Renal cortical epithelial cell (primary cell): ENCODE results near the gene SLC7A6. TPM values are rescaled to one million over a fixed set of nuclear protein-coding genes. Genes with fewer than 3 reads are reported as not detected.

Experiments used
- DNase-seq: peaks from one replicate; pipeline ENCODE4 v3.0.0-alpha.2; 2011; ENCODE audit warnings: low read depth
- total RNA-seq: library from RNA; depleted of rRNA; stranded (reverse); fragments of >200 nt; gene quantifications from 2 replicates; pipeline ENCODE4 v1.2.3, GENCODE V29; 2014

SLC7A6 gene
- total RNA-seq, 1 donor from 2014 or later, result 20.0 TPM

DNA sequence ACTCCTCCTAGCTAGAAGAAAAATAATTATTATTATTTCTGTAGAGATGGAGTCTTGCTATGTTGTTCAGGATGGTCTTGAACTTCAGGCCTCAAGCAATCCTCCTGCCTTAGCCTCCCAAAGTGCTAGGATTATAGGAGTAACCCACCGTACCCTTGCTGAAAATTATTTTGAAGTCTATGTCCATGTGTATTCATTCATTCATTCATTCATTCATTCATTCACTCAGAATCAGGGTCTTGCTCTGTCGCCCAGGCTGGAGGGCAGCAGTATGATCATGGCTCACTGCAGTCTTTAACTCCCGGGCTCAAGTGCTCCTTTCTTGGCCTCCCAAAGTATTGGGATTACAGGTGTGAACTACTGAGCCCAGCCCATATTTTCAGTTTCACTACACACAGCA lies 42.3 kb downstream of the SLC7A6 start:
- no peak for DNase-seq

DNA sequence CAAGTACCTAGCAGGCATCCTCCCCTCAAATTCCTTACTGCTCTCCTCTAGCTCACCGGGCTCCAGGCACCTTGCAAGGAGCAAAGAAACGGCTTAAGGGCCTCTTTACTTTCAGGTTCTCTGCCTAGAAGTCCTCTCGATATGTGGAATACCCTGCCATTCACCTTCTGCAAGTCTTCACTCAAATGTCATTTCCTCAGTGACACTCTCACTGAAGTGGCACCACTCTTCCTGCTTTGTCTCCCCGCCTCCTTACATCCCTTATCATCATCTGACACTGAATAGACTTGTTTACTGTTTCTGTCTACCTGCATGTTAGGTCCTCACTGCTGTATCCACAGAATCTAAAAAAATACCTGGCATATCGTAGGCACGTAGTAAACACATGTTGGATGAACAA lies 45.5 kb downstream of the SLC7A6 start:
- no peak for DNase-seq

DNA sequence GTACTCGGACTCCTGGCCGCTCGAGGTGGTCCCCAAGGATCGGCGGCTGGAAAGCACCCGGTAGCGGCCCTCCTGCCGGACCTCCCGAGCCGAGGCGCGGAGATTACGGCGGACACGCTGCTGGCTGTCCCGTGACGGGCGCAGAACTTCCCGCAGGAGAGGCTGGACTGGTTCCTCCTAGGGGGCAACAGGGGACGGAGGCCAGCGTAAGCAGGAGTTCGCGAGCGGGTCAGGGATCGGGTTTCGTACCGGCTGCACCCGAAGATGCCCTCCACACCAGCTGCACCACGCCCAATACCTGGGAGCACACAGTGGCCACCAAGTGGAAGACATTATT lies 46.1 kb downstream of the SLC7A6 start:
- no peak for DNase-seq

DNA sequence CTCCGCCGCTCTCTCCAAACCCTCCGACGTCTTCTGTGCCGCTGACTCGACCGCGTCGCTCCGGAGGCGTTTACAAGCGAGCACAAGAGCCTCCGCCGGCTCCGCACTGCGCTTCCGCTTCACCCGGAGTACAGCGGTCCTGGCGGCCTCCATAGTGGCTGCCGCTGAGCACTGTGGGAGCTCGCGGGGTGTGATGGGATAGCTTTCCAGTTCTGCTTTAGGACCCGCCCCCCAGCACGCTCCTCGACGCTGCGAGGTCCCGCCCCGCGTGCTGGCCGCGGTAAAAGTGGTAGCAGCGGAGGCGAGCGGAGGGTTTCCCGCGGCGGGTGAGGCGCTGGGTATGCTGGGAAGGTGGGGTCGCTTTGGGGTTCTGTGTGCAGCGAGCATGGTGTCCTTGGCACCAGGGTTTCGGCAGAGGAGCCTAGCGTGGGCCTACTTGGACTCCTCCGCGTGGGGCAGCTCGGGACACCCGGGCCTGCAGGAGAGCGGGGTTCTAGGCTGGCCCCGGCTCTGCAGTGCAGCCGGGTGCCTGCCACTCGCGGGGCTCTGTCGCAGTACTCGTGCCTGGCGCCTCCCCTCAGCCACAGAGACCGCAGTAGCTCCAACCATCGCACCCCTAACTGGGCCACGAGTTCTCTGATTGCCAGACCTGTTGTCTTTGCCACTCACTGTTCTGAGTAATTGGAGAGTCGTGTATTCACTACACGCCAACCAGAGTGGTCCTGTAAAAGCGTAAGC lies 46.6 kb downstream of the SLC7A6 start, which contains the start of the genes PRMT7 and SLC7A6OS:
Gene PRMT7 (plus strand): TSS at position 246 of the 738 bp plus-strand sequence. CDS start 4,961 bp downstream, outside the sequence.
Gene SLC7A6OS (minus strand): TSS at position 173 of the 738 bp plus-strand sequence. CDS start 20 bp downstream, at position 153.
- DNase-seq, result peak; percentile 77

DNA sequence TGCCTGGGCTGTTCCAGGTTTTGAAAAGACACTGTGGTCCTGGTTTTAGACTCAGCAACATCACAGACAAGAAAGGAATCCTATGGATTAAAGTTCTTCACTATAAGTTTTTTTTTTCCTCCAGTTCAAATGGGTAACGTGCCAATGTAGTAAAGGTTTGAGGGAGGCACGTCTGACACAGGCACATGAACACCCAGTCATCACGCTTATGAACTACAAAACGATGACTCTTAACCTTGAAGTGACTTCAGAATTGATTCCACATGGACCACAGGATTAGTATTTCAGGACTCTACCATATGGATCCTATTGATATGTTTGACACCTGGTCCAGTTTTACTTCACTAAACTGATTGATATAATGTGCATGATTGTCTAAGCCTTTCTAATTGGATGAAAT lies 48.8 kb downstream of the SLC7A6 start:
- no peak for DNase-seq

DNA sequence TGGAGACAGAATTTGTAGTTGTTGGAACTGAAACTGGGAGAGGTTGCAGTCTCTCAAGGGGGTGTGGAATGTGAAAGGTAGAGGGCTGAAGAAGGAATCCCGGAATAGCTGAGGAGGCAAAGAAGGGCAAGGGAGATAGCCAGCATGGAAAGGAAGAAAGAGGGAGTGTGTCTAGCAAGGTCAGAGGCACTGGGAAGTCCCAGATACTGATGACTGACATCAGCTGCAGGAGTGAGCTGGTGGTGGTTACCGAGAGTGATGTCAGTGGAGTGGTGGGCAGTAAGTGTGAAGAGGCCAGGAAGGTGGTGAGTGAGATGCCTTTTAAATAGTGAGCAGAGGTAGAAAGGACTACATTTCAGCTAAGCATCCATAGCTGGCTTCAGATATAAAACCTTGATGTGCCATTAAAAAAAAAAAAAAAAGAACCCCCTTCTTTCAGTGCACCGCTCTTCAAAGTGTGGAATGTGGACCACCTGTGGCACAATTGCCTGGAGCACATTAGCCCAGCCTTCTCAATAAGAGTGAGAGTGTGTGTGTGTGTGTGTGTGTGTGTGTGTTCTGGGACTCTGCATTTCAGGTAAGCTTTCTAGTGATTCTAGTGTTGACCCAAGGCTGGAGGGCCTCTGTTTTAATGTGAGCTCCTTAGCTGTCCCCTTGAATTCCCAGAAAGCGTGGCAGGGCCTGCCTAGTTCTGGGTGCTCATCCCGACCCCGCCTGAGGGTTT lies 55.0 kb downstream of the SLC7A6 start:
- no peak for DNase-seq

DNA sequence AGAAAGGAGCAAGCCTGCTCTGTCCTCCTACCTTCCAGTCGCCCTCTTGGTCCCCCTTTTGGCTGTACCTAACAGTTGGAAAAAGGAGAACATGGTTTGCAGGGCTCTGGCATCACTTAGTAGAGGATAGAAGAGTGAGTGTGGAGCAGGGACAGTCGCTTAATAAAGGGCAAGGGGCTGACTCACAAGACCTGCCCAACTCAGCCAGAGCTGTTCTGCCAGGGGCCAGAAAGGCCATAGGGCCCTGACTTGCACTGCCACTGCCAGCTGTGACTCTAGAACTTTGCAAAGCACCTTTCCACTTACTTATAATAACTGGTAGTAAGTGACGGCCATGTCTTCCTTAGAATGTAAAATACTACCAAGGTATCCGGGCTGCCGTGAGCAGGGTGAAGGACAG lies 60.0 kb downstream of the SLC7A6 start:
- no peak for DNase-seq

DNA sequence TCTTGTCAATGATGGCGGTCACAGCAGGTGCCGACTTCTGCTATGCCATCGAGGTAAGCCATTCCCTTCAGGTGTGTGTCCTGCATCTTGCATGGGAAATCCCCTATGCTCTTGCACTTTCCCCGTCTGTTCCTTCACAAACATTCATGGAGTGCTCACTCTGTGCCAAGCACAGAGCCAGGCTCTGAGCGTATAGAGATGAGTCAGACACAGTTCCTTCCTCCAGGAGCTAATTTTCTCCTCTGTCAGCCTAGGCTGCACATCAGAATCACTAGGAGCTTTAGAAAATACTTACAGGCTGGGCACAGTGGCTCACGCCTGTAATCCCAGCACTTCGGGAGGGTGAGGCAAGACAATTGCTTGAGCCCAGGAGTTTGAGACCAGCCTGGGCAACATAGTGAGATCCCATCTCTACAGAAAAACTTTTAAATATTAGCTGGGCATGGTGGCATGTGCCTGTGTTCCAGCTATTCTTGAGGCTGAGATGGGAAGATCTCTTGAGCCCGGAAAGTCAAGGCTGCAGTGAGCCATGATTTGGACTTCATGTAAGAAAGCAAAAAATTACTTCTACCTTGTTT lies 60.5 kb downstream of the SLC7A6 start:
- DNase-seq, result no peak

DNA sequence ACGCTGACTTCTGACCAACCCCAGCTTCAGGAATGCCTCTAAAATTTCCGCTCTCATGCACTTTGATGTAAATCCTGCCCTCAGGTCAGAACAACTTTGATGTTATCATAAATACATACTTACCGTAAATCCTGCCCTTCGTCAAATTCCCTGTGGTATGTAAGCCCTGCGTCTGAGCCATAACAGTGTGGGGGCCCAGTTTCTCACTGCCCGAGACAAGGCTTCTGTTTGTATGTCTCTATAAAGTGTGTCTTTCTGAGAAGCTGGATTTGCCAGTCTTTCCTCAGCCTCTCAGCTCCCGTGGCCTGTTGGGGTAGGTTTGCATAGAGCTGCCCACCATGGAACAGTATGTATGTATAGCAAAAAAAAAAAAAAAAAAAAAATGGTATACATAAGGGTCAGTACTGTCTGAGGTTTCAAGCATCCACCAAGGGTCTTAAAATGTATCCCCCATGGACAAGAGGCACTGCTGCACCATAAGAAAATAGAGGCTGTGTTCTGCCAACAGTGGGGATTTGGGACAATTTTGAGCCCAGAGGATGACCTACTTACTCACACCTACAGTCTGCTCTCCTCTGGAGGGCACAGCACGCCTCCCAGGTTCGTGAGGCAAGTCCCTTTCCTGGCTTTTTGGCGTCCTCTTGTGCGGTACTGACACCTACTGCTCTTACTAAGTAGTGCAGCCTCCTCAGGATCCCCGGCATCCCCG lies 64.0 kb downstream of the SLC7A6 start:
- peak; percentile 75 for DNase-seq

DNA sequence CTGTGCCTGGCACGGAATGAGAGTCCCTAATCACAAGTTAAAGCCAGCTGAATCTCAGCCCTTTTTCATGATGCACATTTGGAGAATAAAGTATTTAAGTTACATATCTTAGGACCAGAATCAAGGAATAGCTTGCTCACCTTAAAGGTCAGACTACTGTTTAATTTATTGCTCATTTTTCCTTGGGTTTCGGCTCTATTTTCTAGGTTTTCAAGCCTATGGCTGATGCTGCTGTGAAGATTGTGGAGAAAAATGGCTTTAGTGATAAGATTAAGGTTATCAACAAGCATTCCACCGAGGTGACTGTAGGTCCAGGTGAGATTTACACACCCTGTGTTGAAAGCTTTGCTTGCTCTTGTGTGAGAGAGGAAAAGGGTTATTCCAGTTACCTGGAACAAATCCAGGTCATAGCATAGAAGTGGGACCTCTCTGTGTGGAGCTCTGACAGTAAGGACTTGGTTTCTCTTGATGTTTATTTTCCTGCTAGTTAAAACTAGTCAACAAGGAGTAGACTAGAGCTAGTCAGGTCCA lies 64.6 kb downstream of the SLC7A6 start:
- DNase-seq, result no peak

DNA sequence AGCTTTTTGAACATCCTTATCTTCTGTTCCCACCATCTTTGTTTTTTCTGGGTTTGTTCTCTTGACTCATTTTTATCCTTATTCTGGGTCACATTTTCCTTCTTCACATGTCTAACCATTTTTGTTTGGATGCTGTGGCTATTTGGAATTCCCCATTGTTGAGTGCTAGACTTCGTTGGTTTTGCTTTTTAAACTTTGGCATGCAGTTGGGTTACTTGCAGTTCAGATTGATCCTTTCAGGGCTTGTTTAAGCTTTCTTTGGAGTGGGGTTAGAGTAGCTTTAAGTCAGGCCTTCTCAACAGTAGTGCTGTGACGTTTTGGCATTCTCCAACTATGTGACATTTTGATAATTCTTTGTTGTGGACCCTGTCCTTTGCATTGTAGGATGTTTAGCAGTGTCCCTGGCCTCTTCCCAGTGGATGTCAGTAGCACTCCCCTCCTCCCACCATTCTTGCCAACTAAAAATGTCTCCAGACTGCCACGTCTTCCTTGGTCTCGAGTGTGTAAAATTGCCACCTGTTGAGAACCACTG lies 67.6 kb downstream of the SLC7A6 start:
- DNase-seq, result no peak

DNA sequence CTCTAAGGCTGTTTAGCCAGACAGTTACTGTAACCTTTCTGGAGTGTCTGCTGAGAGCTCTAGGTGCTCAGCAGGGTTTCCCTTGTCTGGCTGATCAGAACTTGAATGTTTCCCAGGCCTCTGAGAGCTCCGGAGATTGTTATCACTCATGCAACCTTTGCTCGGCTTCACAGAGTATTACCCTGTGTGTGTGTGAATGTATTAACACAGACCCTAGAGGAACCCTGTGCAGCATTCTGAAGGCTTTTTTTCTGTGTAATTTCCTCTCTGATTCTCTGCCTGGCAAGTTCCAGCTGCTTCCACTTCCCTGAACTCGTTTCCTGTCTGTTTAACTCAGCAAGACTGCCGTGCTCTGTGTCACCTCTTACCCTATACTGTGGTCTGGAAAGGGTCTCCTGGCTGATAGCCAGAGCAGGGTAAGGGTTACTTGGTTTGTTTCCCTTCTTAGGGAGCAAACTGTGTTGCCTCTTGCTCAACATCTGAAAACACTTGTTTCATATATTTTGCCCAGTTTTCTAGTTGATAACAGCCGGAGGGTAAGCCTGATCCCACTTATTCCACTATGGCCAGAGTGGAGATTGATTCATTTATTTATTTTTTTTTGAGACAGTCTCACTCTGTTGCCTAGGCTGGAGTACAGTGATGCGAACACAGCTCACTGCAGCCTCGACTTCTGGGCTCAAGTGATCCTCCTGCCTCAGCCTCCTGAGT lies 68.2 kb downstream of the SLC7A6 start:
- DNase-seq, result peak; percentile 24

DNA sequence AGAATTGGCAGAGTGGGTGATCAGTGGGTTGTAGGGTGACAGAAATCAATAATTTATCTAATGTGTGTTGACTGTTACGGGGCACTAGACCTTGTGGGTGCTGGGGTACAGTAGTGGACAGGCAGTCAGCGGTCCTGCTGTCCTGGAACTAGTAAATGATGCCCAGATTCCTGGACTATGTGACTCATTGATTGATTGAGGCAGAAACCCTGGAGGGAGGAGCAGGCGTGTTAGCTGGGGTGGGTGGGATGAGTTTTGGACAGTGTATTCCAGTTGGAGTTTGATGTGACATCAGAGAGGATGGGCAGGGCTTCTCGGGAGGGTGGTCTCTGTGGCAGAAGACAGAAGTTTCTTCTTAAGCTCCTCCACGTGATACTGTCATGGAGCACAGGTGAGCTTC lies 70.8 kb downstream of the SLC7A6 start:
- no peak for DNase-seq

DNA sequence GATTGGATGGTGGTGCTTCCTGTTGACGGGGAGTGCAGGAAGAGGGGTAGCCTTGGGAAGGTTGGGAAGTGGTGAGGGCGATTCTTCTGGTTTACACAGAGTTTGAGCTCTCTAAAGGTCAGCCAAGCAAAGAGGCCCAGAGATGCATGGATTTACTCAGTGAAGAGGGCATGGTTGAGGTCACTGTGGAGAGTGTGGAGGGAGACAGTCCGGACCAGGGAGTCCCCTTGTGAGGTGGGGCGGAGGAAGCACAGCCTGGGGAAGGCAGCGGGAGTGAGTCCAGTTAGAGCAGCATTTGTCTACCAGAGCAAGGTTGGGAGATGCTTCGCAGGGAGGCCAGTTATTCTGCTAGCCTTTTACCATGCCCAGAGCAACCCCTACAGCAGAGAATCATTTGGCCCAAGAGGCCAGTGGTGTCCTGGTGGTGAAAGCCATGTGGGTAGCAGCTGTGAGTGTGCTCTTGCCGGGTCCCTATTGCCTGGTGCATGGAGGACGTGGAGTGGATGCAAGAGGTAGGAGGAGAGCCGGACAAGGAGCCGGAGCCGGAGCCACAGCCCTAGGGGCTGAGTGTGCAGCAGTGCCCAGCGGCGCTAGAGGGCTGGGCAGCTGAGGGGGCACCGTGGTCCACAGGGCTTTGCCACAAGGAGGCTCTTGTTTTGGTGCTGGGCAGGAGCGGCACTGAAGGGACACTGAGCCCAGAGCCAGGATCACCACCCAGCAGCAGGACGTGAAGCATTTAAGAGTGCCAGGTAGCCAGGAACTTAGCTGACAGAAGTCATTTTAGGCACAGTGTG lies 74.2 kb downstream of the SLC7A6 start:
- no peak for DNase-seq

DNA sequence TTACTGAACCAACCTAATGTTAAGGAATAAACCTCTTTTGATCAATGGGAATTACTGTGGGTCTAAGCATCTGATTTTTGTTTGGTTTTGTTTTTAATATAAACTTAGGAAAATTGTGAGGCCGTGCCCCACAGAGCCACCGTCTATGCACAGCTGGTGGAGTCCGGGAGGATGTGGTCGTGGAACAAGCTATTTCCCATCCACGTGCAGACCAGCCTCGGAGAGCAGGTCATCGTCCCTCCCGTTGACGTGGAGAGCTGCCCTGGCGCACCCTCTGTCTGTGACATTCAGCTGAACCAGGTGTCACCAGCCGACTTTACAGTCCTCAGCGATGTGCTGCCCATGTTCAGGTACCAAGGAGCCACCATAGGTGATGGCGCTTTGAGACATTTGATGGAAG lies 74.9 kb downstream of the SLC7A6 start:
- no peak for DNase-seq

DNA sequence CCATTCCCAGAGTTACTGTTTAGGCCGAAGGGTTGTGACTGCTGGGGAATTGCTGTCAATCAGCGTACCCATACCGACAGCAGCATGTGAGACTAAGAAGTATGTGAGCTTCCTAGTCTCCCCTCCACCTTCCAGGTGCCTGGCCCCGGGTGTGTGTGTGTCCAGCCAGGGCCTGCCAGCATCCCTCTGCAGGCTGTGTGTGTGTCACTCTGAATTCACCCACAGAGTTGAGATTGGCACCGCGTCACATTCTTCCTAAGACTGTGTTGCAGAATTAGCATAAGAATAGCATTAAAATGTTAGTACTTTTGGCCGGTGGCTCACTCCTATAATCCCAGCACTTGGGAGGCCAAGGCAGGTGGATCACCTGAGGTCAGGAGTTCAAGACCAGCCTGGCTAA lies 78.3 kb downstream of the SLC7A6 start:
- DNase-seq, result no peak

DNA sequence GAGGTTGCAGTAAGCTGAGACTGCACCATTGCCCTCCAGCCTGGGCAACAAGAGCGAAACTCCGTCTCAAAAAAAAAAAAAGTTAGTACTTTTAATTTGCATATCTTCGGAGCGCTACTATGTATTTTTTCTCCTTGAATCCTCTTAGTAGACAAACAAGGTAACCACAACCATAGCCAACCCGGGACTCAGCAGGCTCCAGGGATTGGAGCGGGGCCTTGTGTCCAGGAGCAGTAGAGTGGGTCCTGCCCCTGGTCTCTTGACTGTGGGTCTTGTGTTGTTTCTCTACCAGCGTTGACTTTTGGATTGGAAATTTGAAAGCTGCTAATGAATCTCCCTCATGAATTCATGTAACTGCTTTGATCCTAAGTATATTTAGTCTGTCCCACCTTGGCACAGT lies 78.8 kb downstream of the SLC7A6 start:
- no peak for DNase-seq

DNA sequence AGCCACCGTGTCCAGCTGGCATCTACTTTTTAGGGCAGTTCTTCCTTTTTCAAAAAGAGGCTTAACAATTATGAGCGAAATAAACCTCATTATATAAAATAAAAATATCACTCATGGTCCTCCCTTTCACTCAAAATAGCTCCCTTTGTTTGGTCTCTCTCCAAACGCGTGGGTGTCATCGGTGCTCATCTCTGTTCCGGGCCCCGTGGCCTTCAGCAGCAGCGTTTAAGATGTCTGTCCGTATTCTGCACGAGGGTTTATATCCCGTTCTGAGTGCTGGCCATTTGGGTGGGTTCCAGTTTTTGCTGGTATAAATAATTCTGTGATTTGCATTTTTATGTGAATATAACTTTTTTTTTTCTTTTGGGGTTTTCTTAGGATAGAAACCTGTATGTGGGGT lies 79.9 kb downstream of the SLC7A6 start:
- DNase-seq, result no peak

DNA sequence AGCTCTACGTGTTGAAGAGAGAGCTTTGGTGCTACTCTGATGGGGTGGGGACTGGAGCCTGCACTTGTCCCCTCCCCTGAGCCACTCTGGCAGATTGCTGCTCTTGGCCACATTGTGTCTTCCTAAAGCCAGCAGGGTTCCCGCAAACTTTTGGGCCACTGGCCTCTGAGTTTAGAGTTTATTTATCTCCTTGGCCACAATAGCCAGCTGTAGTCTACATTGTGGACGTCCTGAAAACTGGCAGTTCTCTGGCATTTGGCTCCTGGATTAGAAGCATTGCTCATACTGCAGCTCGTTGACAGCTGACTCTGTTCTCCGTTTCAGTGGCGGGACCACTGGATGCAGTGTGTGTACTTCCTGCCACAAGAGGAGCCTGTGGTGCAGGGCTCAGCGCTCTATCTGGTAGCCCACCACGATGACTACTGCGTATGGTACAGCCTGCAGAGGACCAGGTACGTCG lies 81.1 kb downstream of the SLC7A6 start:
- no peak for DNase-seq

DNA sequence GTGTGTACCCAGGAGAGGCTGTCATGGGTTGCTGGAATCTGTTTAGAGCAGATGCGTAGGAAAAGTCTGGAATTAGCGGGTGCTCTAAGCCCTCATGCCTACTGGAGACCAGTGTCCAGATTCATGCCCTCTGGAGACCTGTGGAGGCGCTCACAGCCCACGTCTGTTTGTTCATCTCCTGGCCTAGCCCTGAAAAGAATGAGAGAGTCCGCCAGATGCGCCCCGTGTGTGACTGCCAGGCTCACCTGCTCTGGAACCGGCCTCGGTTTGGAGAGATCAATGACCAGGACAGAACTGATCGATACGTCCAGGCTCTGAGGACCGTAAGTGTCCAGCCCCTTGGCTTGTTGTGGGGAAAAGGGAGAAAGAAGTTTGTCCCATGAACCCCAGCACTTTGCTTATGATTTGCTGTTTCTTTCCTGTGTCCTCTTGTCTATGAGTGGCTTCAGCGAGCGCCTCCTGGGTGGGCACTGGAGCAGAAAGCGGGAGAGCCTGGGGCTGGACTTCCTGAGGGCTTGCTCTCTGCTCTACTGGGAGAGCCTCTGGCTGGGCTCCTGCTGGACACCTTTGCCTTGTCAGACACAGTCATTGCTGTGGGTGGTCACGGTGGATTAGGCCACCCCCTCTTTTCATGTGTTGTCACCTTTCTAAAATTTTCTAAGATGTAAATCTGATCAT lies 81.8 kb downstream of the SLC7A6 start:
- no peak for DNase-seq
